Measurements from ENCODE around the gene MAST3. TPM values are rescaled to one million over a fixed set of nuclear protein-coding genes. Genes with fewer than 3 reads are reported as not detected.

The MAST3 gene
- total and polyA plus RNA-seq, 2 donors (not counting 3 experiments of a cell fraction or from before 2014, with no cell fraction given), result 1.5 to 2.7 TPM

- Histone ChIP-seq H4K20me1 (replicated peaks; ENCODE audit: control insufficient read depth, extremely low read depth, insufficient read depth, low read length) (no peaks in the 10 kb centered on the region), H3K9me1 (replicated peaks; ENCODE audit: control insufficient read depth, extremely low read depth, insufficient read depth, low read length) (no peaks in the 10 kb centered on the region), H3K4me1 (ENCODE audit: control insufficient read depth, extremely low read depth, insufficient read depth, low read length) (peaks cover 14% of the 10 kb centered on the region), H3K4me3 (replicated peaks in 1 of 3; ENCODE audit: insufficient read depth in 1 of 3, low read depth in 1 of 3, low read length in 3 of 3) (no peak overlapping the region), H3K36me3 (ENCODE audit: control insufficient read depth in 2 of 2, extremely low read depth in 1 of 2, insufficient read depth in 2 of 2, low read length in 2 of 2) (peaks cover 0 to 6% of the 10 kb centered on the region in 2 experiments), H3K9ac (replicated peaks; ENCODE audit: extremely low read depth, insufficient read depth, low read length) (no peak overlapping the region), H3K27me3 (ENCODE audit: control insufficient read depth in 2 of 2, insufficient read depth in 2 of 2, low read length in 2 of 2) (peaks cover 0 to 2% of the 10 kb centered on the region in 2 experiments), H3K27ac (ENCODE audit: insufficient read depth, low read depth, low read length) (no peak overlapping the region), H3K79me2 (ENCODE audit: control insufficient read depth, insufficient read depth, low read length) (no peaks in the 10 kb centered on the region), H3K9me3 (replicated peaks; ENCODE audit: control insufficient read depth, insufficient read depth, low read length) (no peaks in the 10 kb centered on the region), H3K4me2 (ENCODE audit: insufficient read depth, low read length) (no peak overlapping the region), H2AFZ (ENCODE audit: low read depth, low read length) (no peak overlapping the region)
- ChIA-PET POLR2A (interaction anchor here (2.0 kb wide), 1 partner anchor 83 kb away, joined by 6 read pairs; the partner anchor contains the start of gene JUND), CTCF (interaction anchor here (1.5 kb wide), 2 partner anchors 10 to 119 kb away, joined by 3 to 5 read pairs; no protein-coding TSS in a partner anchor)
- TF ChIP-seq JUN (IDR thresholded peaks at IDR 0.05; ENCODE audit: borderline replicate concordance, insufficient read depth, insufficient read length, low read depth) (no peak), GATA2 (IDR thresholded peaks at IDR 0.05; ENCODE audit: insufficient read depth, insufficient read length, low read depth, low read length) (no peak), CTCF (IDR thresholded peaks at IDR 0.05; ENCODE audit: extremely low read depth in 1 of 2, insufficient read depth in 1 of 2, low read depth in 1 of 2, low read length in 2 of 2) (no peak), MYC (IDR thresholded peaks at IDR 0.05; ENCODE audit: low read depth, low read length) (no peak), POLR2AphosphoS5 (IDR thresholded peaks at IDR 0.05; ENCODE audit: insufficient read depth, low read depth, low read length) (no peak), POLR2A (IDR thresholded peaks at IDR 0.05; ENCODE audit: low read depth, low read length) (no peak), EZH2 (IDR thresholded peaks at IDR 0.05; ENCODE audit: borderline replicate concordance, low read depth, low read length, severe bottlenecking) (no peak), FOS (IDR thresholded peaks at IDR 0.05; ENCODE audit: borderline replicate concordance, insufficient read depth, low read length) (no peak)
- TF ChIP-seq, protein P1, sequence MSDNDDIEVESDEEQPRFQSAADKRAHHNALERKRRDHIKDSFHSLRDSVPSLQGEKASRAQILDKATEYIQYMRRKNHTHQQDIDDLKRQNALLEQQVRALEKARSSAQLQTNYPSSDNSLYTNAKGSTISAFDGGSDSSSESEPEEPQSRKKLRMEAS (IDR thresholded peaks at IDR 0.05; ENCODE audit: insufficient read depth, insufficient read length), result no peak
- intact Hi-C loops (cut with micrococcal nuclease), result no loop called here
- dilution Hi-C loops (cut with MboI; ENCODE audit: extremely low pct_ligation_motif_present, low sequenced_read_pairs), result no loop called here
- FAIRE-seq (no peak), DNase-seq (ENCODE audit: low read depth, low spot score) (no peak)
- BruUV-seq (replicated peaks), result no TSS peak
Measured at GRCh38 chr19:18198374-18198773, 100.8 kb downstream of the MAST3 start.

Small RNA genes within 50 kb of the gene (small RNA-seq; reads per million reads assigned to genes)
- not detected for gene IFI30 (ENCODE audit: insufficient read depth, insufficient read length, low read depth, low replicate concordance)

Other genes starting within 250 kb of the MAST3 start
- gene JAK3, start 249.8 kb upstream of the MAST3 start, total RNA-seq, result 3.1 and 3.4 TPM in 2 replicates
- 3.8 and 5.1 TPM in 2 replicates for gene JAK3, start 249.8 kb upstream of the MAST3 start, polyA plus RNA-seq
- 1,947 and 1,970 TPM in 2 replicates for gene RPL18A, start 237.9 kb upstream of the MAST3 start, total RNA-seq
- gene RPL18A, start 237.9 kb upstream of the MAST3 start, polyA plus RNA-seq, result 2,869 and 3,230 TPM in 2 replicates
- gene SLC5A5, start 225.8 kb upstream of the MAST3 start, total RNA-seq, result not detected in 2 replicates
- not detected in 2 replicates for gene SLC5A5, start 225.8 kb upstream of the MAST3 start, polyA plus RNA-seq
- 115 and 123 TPM in 2 replicates for gene CCDC124, start 164.8 kb upstream of the MAST3 start, total RNA-seq
- gene CCDC124, start 164.8 kb upstream of the MAST3 start, polyA plus RNA-seq, result 101 and 128 TPM in 2 replicates
- gene KCNN1, start 130.7 kb upstream of the MAST3 start, total RNA-seq, result 0.32 and 0.80 TPM in 2 replicates
- gene KCNN1, start 130.7 kb upstream of the MAST3 start, polyA plus RNA-seq, result 0.18 TPM in 2 replicates
- gene ARRDC2, start 89.6 kb upstream of the MAST3 start, total RNA-seq, result 17.2 and 17.4 TPM in 2 replicates
- gene ARRDC2, start 89.6 kb upstream of the MAST3 start, polyA plus RNA-seq, result 10.2 and 12.4 TPM in 2 replicates
- not detected in 2 replicates for gene IL12RB1, start 10.8 kb upstream of the MAST3 start, total RNA-seq
- gene IL12RB1, start 10.8 kb upstream of the MAST3 start, polyA plus RNA-seq, result not detected in 2 replicates
- 14.4 and 15.2 TPM in 2 replicates for gene PIK3R2, start 55.4 kb downstream of the MAST3 start, total RNA-seq
- 7.5 and 8.1 TPM in 2 replicates for gene PIK3R2, start 55.4 kb downstream of the MAST3 start, polyA plus RNA-seq
- 0.74 and 1.1 TPM in 2 replicates for gene IFI30, start 76.0 kb downstream of the MAST3 start, total RNA-seq
- gene IFI30, start 76.0 kb downstream of the MAST3 start, polyA plus RNA-seq, result 1.6 and 2.1 TPM in 2 replicates
- gene MPV17L2, start 95.4 kb downstream of the MAST3 start, total RNA-seq, result 13.8 and 16.1 TPM in 2 replicates
- gene MPV17L2, start 95.4 kb downstream of the MAST3 start, polyA plus RNA-seq, result 27.6 and 38.4 TPM in 2 replicates
- gene RAB3A, start 106.3 kb downstream of the MAST3 start, total RNA-seq, result 0.88 and 1.9 TPM in 2 replicates
- 0.86 and 0.90 TPM in 2 replicates for gene RAB3A, start 106.3 kb downstream of the MAST3 start, polyA plus RNA-seq
- 0.76 and 0.97 TPM in 2 replicates for gene PDE4C, start 128.7 kb downstream of the MAST3 start, total RNA-seq
- gene PDE4C, start 128.7 kb downstream of the MAST3 start, polyA plus RNA-seq, result 0.13 and 0.29 TPM in 2 replicates
- gene IQCN, start 176.7 kb downstream of the MAST3 start, total RNA-seq, result 2.2 and 3.0 TPM in 2 replicates
- gene IQCN, start 176.7 kb downstream of the MAST3 start, polyA plus RNA-seq, result 1.5 and 2.1 TPM in 2 replicates
- 130 and 137 TPM in 2 replicates for gene JUND, start 183.8 kb downstream of the MAST3 start, total RNA-seq
- 91.4 and 134 TPM in 2 replicates for gene JUND, start 183.8 kb downstream of the MAST3 start, polyA plus RNA-seq
- 103 and 118 TPM in 2 replicates for gene LSM4, start 225.3 kb downstream of the MAST3 start, total RNA-seq
- 105 and 119 TPM in 2 replicates for gene LSM4, start 225.3 kb downstream of the MAST3 start, polyA plus RNA-seq
- 27.2 and 30.5 TPM in 2 replicates for gene PGPEP1, start 242.8 kb downstream of the MAST3 start, total RNA-seq
- 9.9 and 13.2 TPM in 2 replicates for gene PGPEP1, start 242.8 kb downstream of the MAST3 start, polyA plus RNA-seq

Measured in endothelial cell of umbilical vein (primary cell).